Caco-2 (cell line): Measurements from ENCODE around the gene CDA. TPM values are rescaled to one million over a fixed set of nuclear protein-coding genes. Genes with fewer than 3 reads are reported as not detected.

ENCODE experiments used
- BruUV-seq: library from RNA; stranded (reverse); fragments of 400-500 nt; replicated peaks from 2 replicates; lab custom pipeline; 2021; lab: Mats Ljungman, UMichigan
- CTCF ChIA-PET: fragments of 300-600 bp; sonication (Branson Sonifier 250); formaldehyde crosslinking; loops from one replicate; lab custom pipeline; 2022; ENCODE audit warnings: antibody characterized with exemption; lab: Charles Lee
- POLR2A ChIA-PET: fragments of 300-600 bp; sonication (Branson Sonifier 250); formaldehyde crosslinking; loops from one replicate; lab custom pipeline; 2022; ENCODE audit warnings: antibody characterized with exemption; lab: Charles Lee
- DNase-seq, 2 experiments: peaks; one replicate each; pipeline versions ENCODE4 v3.0.0 to v3.0.0-alpha.2; 2020 to 2022
- H3K27me3 ChIP-seq: replicated peaks from 2 replicates; pipeline ENCODE4 v1.6.0; 2011; ENCODE audit warnings: low read length; ENCODE audit not compliant: control insufficient read depth, insufficient read depth
- H3K36me3 ChIP-seq: 2 replicates; pipeline ENCODE4 v1.5.1; 2011; ENCODE audit warnings: low read length; ENCODE audit not compliant: control insufficient read depth, insufficient read depth
- H3K4me1 ChIP-seq: fragments of 250-450 bp; sonication (Bioruptor Pico); 2 replicates; pipeline ENCODE4 v1.5.1; 2020; ENCODE audit warnings: mild to moderate bottlenecking
- H3K4me3 ChIP-seq: 2 replicates; pipeline ENCODE4 v1.5.1; 2011; ENCODE audit warnings: low read depth, mild to moderate bottlenecking, control low read depth, low read length
- H3K9me3 ChIP-seq: fragments of 250-450 bp; sonication (Bioruptor Pico); 2 replicates; pipeline ENCODE4 v1.5.1; 2020; ENCODE audit warnings: mild to moderate bottlenecking, moderate library complexity
- H3K27ac Mint-ChIP-seq: one replicate; pipeline ENCODE4 v1.8.0; 2022; ENCODE audit warnings: mixed read lengths; ENCODE audit not compliant: unreplicated experiment
- H3K27me3 Mint-ChIP-seq: one replicate; pipeline ENCODE4 v1.8.0; 2022; ENCODE audit warnings: mixed read lengths; ENCODE audit not compliant: insufficient read depth, unreplicated experiment
- H3K36me3 Mint-ChIP-seq: one replicate; pipeline ENCODE4 v1.8.0; 2022; ENCODE audit warnings: mild to moderate bottlenecking, mixed read lengths; ENCODE audit not compliant: insufficient read depth, unreplicated experiment
- H3K4me1 Mint-ChIP-seq: one replicate; pipeline ENCODE4 v1.8.0; 2022; ENCODE audit warnings: low read depth, mixed read lengths; ENCODE audit not compliant: unreplicated experiment
- H3K4me3 Mint-ChIP-seq: one replicate; pipeline ENCODE4 v1.8.0; 2022; ENCODE audit warnings: mild to moderate bottlenecking, moderate library complexity, mixed read lengths; ENCODE audit not compliant: unreplicated experiment
- H3K9me3 Mint-ChIP-seq: one replicate; pipeline ENCODE4 v1.8.0; 2022; ENCODE audit warnings: mixed read lengths; ENCODE audit not compliant: unreplicated experiment
- intact Hi-C: fragments of 100-400 bp; cut with micrococcal nuclease; formaldehyde crosslinking; loops from one replicate; pipeline ENCODE4 v1.10.0; 2022; ENCODE audit not compliant: unreplicated experiment
- total RNA-seq: library from RNA; stranded (reverse); gene quantifications from 2 replicates; pipeline ENCODE4 v1.2.3, GENCODE V29; 2022
- TF ChIP-seq, protein P1 (sequence below), 2 experiments: fragments of 200-600 bp in 1 of 2; IDR thresholded peaks; 1 replicate in 1 of 2; 2 replicates in 1 of 2; pipeline versions ENCODE4 v1.5.1 to v1.8.0; 2011 to 2022; ENCODE audit warnings: antibody characterized with exemption in 1 of 2, control low read depth in 1 of 2, inconsistent platforms in 1 of 2, low read depth in 1 of 2, low read length in 1 of 2, mild to moderate bottlenecking in 1 of 2, moderate library complexity in 1 of 2; ENCODE audit not compliant: insufficient read depth in 1 of 2, severe bottlenecking in 1 of 2, unreplicated experiment in 1 of 2

The CDA gene
- total RNA-seq, 1 experiment from 2014 or later, result 0.95 TPM

- H3K4me3 ChIP-seq, result no peak overlapping the region
- no peak overlapping the region for H3K27ac Mint-ChIP-seq
- TF ChIP-seq, protein P1, sequence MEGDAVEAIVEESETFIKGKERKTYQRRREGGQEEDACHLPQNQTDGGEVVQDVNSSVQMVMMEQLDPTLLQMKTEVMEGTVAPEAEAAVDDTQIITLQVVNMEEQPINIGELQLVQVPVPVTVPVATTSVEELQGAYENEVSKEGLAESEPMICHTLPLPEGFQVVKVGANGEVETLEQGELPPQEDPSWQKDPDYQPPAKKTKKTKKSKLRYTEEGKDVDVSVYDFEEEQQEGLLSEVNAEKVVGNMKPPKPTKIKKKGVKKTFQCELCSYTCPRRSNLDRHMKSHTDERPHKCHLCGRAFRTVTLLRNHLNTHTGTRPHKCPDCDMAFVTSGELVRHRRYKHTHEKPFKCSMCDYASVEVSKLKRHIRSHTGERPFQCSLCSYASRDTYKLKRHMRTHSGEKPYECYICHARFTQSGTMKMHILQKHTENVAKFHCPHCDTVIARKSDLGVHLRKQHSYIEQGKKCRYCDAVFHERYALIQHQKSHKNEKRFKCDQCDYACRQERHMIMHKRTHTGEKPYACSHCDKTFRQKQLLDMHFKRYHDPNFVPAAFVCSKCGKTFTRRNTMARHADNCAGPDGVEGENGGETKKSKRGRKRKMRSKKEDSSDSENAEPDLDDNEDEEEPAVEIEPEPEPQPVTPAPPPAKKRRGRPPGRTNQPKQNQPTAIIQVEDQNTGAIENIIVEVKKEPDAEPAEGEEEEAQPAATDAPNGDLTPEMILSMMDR (IDR thresholded peaks at IDR 0.05; ENCODE audit: insufficient read depth in 1 of 2, low read depth in 1 of 2, low read length in 1 of 2, severe bottlenecking in 1 of 2, unreplicated experiment in 1 of 2), result no peak
- H3K4me3 Mint-ChIP-seq, result no peak overlapping the region
- no peaks in the 10 kb centered on the region for H3K27me3 Mint-ChIP-seq
- CTCF ChIA-PET, result no interaction called here
- intact Hi-C loops, result no loop called here
- no peaks in the 10 kb centered on the region for H3K27me3 ChIP-seq
- no peaks in the 10 kb centered on the region for H3K9me3 ChIP-seq
- H3K36me3 ChIP-seq, result no peaks in the 10 kb centered on the region
- POLR2A ChIA-PET, result interaction anchor here (0.6 kb wide), 1 partner anchor 1059 kb away, joined by 3 read pairs; the partner anchor contains the start of gene RAP1GAP
- no TSS peak for BruUV-seq
- peaks cover 19% of the 10 kb centered on the region for H3K4me1 ChIP-seq
- H3K9me3 Mint-ChIP-seq, result no peaks in the 10 kb centered on the region
- no peak for DNase-seq
- peaks cover 22% of the 10 kb centered on the region for H3K4me1 Mint-ChIP-seq
- H3K36me3 Mint-ChIP-seq, result peaks cover 8% of the 10 kb centered on the region
Measured at GRCh38 chr1:20609541-20609940, 20.6 kb downstream of the CDA start.

- Mint-ChIP-seq H3K9me3 (no peaks in the 10 kb centered on the region), H3K36me3 (peaks cover 8% of the 10 kb centered on the region), H3K4me1 (peaks cover 23% of the 10 kb centered on the region), H3K27ac (no peak overlapping the region), H3K27me3 (no peaks in the 10 kb centered on the region), H3K4me3 (no peak overlapping the region)
- Histone ChIP-seq H3K9me3 (no peaks in the 10 kb centered on the region), H3K4me3 (no peak overlapping the region), H3K36me3 (no peaks in the 10 kb centered on the region), H3K4me1 (peaks cover 19% of the 10 kb centered on the region), H3K27me3 (no peaks in the 10 kb centered on the region)
- intact Hi-C loops, result no loop called here
- ChIA-PET CTCF (no interaction called here), POLR2A (no interaction called here)
- TF ChIP-seq, protein P1 (IDR thresholded peaks at IDR 0.05; ENCODE audit: insufficient read depth in 1 of 2, low read depth in 1 of 2, low read length in 1 of 2, severe bottlenecking in 1 of 2, unreplicated experiment in 1 of 2), result no peak
- no peak for DNase-seq
- BruUV-seq, result no TSS peak
Measured at GRCh38 chr1:20610970-20611369, 22.1 kb downstream of the CDA start.

DNA sequence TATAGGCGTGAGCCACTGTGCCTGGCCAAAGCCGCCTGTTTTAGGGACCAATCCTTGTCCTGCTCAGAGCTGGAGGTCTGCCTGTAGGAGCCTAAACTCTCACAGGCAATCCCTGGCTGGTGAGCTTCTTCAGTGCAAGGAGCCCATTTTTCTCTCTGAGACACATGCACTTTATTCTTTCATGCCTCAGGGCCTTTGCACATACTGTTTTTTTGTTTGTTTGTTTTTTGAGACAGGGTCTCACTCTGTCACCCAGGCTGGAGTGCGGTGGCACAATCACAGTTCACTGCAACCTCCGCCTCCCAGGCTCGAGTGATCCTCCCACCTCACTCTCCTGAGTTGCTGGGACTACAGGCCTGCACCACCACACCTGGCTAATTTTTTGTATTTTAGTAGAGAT lies 22.8 kb downstream of the CDA start:
- BruUV-seq, result no TSS peak
- CTCF ChIA-PET, result no interaction called here
- Histone ChIP-seq H3K4me3 (no peak overlapping the region), H3K4me1 (peaks cover 14% of the 10 kb centered on the region), H3K36me3 (no peaks in the 10 kb centered on the region), H3K27me3 (no peaks in the 10 kb centered on the region), H3K9me3 (no peaks in the 10 kb centered on the region)
- no peaks in the 10 kb centered on the region for H3K27me3 Mint-ChIP-seq
- POLR2A ChIA-PET, result no interaction called here
- H3K9me3 Mint-ChIP-seq, result no peaks in the 10 kb centered on the region
- no peak overlapping the region for H3K4me3 Mint-ChIP-seq
- DNase-seq, result no peak
- H3K4me1 Mint-ChIP-seq, result peaks cover 23% of the 10 kb centered on the region
- TF ChIP-seq, protein P1 (IDR thresholded peaks at IDR 0.05; ENCODE audit: insufficient read depth in 1 of 2, low read depth in 1 of 2, low read length in 1 of 2, severe bottlenecking in 1 of 2, unreplicated experiment in 1 of 2), result no peak
- H3K36me3 Mint-ChIP-seq, result peaks cover 8% of the 10 kb centered on the region
- intact Hi-C loops, result no loop called here
- no peak overlapping the region for H3K27ac Mint-ChIP-seq
